K562 (cell line): ENCODE data around the gene ADD2. TPM values are rescaled to one million over a fixed set of nuclear protein-coding genes. Genes with fewer than 3 reads are reported as not detected.
A peak's percentile ranks its signal among the peaks of the same experiment; 100 is the strongest.

ENCODE experiments used
- ATAC-seq: fragments of 200-7000 bp; cut with Tn5 transposase; 3 replicates; pipeline ENCODE4 v1.9.1; 2020; ENCODE audit warnings: moderate library complexity
- BruUV-seq: library from RNA; stranded (reverse); fragments of 400-500 nt; replicated peaks from 2 replicates; lab custom pipeline; 2021; lab: Mats Ljungman, UMichigan
- CTCF ChIA-PET: fragments of 300-600 bp; formaldehyde crosslinking; extraction: SDS; loops from one replicate; lab custom pipeline; 2021; ENCODE audit warnings: low intra/inter-chr PET ratio; lab: Yijun Ruan, JAX
- POLR2A ChIA-PET: fragments of 300-600, 350-650 bp; sonication (Branson Sonifier 250); formaldehyde crosslinking; extraction: SDS; loops from one replicate; lab custom pipeline; 2021; ENCODE audit warnings: antibody characterized with exemption, inconsistent platforms; lab: Yijun Ruan, JAX
- DNase-seq, 4 experiments: peaks; one replicate each; pipeline versions ENCODE4 v3.0.0 to v3.0.0-alpha.2; 2011 to 2018; ENCODE audit warnings: low spot score in 3 of 4, mixed read lengths in 3 of 4; ENCODE audit errors: extremely low read depth in 1 of 4
- FAIRE-seq: peaks from 2 replicates; lab custom pipeline; 2011; peaks lifted over from hg19 to GRCh38; lab: Jason Lieb, UNC
- H2AFZ ChIP-seq: 2 replicates; pipeline ENCODE4 v1.6.0; 2011; ENCODE audit warnings: low read depth, low read length, control low read depth, inconsistent platforms
- H3K27ac ChIP-seq: fragments of 200-600 bp; 3 replicates; pipeline ENCODE4 v1.8.0; 2011; ENCODE audit warnings: low read depth, mild to moderate bottlenecking, control low read depth, inconsistent platforms, low read length, moderate library complexity, mixed read lengths; ENCODE audit errors: extremely low read depth
- H3K27me3 ChIP-seq, 2 experiments: fragments of 300-600 bp in 1 of 2; 2 replicates in 1 of 2; 3 replicates in 1 of 2; pipeline versions ENCODE4 v1.6.0 to v1.8.0; 2011; ENCODE audit warnings: inconsistent platforms in 2 of 2, low read length in 2 of 2, mild to moderate bottlenecking in 1 of 2, mixed read lengths in 1 of 2, moderate library complexity in 1 of 2; ENCODE audit not compliant: control insufficient read depth in 2 of 2, insufficient read depth in 2 of 2
- H3K36me3 ChIP-seq: fragments of 300-600 bp; 3 replicates; pipeline ENCODE4 v1.8.0; 2011; ENCODE audit warnings: mild to moderate bottlenecking, low read length, inconsistent platforms; ENCODE audit not compliant: control insufficient read depth, insufficient read depth
- H3K4me1 ChIP-seq, 2 experiments: fragments of 200-600 bp in 1 of 2; replicated peaks in 1 of 2; 2 replicates in 1 of 2; 3 replicates in 1 of 2; pipeline versions ENCODE4 v1.5.1 to v1.8.0; 2011; ENCODE audit warnings: inconsistent platforms in 2 of 2, low read length in 2 of 2, mild to moderate bottlenecking in 1 of 2, mixed read lengths in 1 of 2, moderate library complexity in 1 of 2; ENCODE audit not compliant: control insufficient read depth in 2 of 2, insufficient read depth in 2 of 2
- H3K4me2 ChIP-seq: 2 replicates; pipeline ENCODE4 v1.6.1; 2011; ENCODE audit warnings: low read length, control low read depth, inconsistent platforms, mixed read lengths; ENCODE audit not compliant: insufficient read depth
- H3K4me3 ChIP-seq: fragments of 200-600 bp; sonication (generic), shearing (Covaris generic); 2 replicates; pipeline ENCODE4 v1.5.1; 2016; ENCODE audit warnings: control low read depth, inconsistent platforms
- H3K79me2 ChIP-seq: fragments of 200-600 bp; 3 replicates; pipeline ENCODE4 v1.8.0; 2011; ENCODE audit warnings: low read length, inconsistent platforms; ENCODE audit not compliant: control insufficient read depth, insufficient read depth
- H3K9ac ChIP-seq, 2 experiments: 2 replicates each; pipeline versions ENCODE4 v1.6.0 to v1.6.1; 2011; ENCODE audit warnings: low read depth in 2 of 2, low read length in 2 of 2, control low read depth in 1 of 2, inconsistent platforms in 1 of 2, mild to moderate bottlenecking in 1 of 2, mixed read lengths in 1 of 2; ENCODE audit not compliant: insufficient read depth in 1 of 2
- H3K9me1 ChIP-seq: one replicate; pipeline ENCODE4 v1.6.0; 2011; ENCODE audit warnings: inconsistent platforms, mild to moderate bottlenecking, low read length, moderate library complexity; ENCODE audit not compliant: control insufficient read depth, insufficient read depth
- H3K9me3 ChIP-seq: replicated peaks from 2 replicates; pipeline ENCODE4 v1.5.1; 2011; ENCODE audit warnings: low read depth, low read length, inconsistent platforms; ENCODE audit not compliant: control insufficient read depth, insufficient read depth
- H4K20me1 ChIP-seq: replicated peaks from 2 replicates; pipeline ENCODE4 v1.6.1; 2011; ENCODE audit warnings: low read length, inconsistent platforms, mixed read lengths; ENCODE audit not compliant: control insufficient read depth, insufficient read depth
- ARID3A ChIP-seq: IDR thresholded peaks from 2 replicates; pipeline ENCODE4 v1.6.1; 2012; ENCODE audit warnings: low read depth, low read length, improper control_type of control experiment, borderline replicate concordance
- CBX3 ChIP-seq, 2 experiments: IDR thresholded peaks; 1 replicate in 1 of 2; 2 replicates in 1 of 2; pipeline ENCODE4 v1.6.1; 2012; ENCODE audit warnings: inconsistent platforms in 2 of 2, low read length in 2 of 2, borderline replicate concordance in 1 of 2, control low read depth in 1 of 2
- CBX5 ChIP-seq: IDR thresholded peaks from 2 replicates; pipeline ENCODE4 v1.6.1; 2014; ENCODE audit warnings: low read depth, borderline replicate concordance
- GTF2A2 ChIP-seq: IDR thresholded peaks from 2 replicates; pipeline ENCODE4 v1.6.1; 2016; ENCODE audit warnings: mild to moderate bottlenecking, missing genetic modification characterization, missing compliant biosample characterization
- MLLT1 ChIP-seq, 2 experiments: fragments of 450-650 bp; IDR thresholded peaks; 2 replicates each; pipeline ENCODE4 v1.6.1; 2016
- PTRF ChIP-seq: fragments of 450-650 bp; IDR thresholded peaks from 2 replicates; pipeline ENCODE4 v1.6.1; 2016; ENCODE audit warnings: mild to moderate bottlenecking, missing genetic modification characterization, missing compliant biosample characterization
- RBM25 ChIP-seq: fragments of 200-400 bp; formaldehyde crosslinking; IDR thresholded peaks from 2 replicates; pipeline ENCODE4 v1.6.1; 2018; ENCODE audit warnings: low read length, low read depth, moderate library complexity; ENCODE audit not compliant: severe bottlenecking
- SRSF1 ChIP-seq: fragments of 200-400 bp; formaldehyde crosslinking; IDR thresholded peaks from 2 replicates; pipeline ENCODE4 v1.6.1; 2017; ENCODE audit warnings: mild to moderate bottlenecking, low read depth, low read length, moderate library complexity
- TRIM24 ChIP-seq, 2 experiments: fragments of 450-650 bp; IDR thresholded peaks; 2 replicates each; pipeline ENCODE4 v1.6.1; 2016
- TRIM28 ChIP-seq: fragments of 450-650 bp; IDR thresholded peaks from 2 replicates; pipeline ENCODE4 v1.6.1; 2017
- ZEB2 ChIP-seq: fragments of 450-650 bp; IDR thresholded peaks from 2 replicates; pipeline ENCODE4 v1.6.1; 2016
- ZFP30 ChIP-seq: fragments of 250-450 bp; sonication (Bioruptor Pico); IDR thresholded peaks from 2 replicates; pipeline ENCODE4 v1.8.0; 2022; ENCODE audit warnings: moderate library complexity, mild to moderate bottlenecking, inconsistent platforms, borderline replicate concordance
- ZNF280A ChIP-seq: fragments of 450-650 bp; IDR thresholded peaks from 2 replicates; pipeline ENCODE4 v1.6.1; 2018; ENCODE audit warnings: mild to moderate bottlenecking, low read depth; ENCODE audit not compliant: partially characterized antibody
- WGBS: fragments of 100-300 bp; shearing (Covaris generic); methylation state at CpG from one replicate; pipeline ENCODE4 v1.1.6; 2016; ENCODE audit warnings: low coverage, mixed read lengths; ENCODE audit not compliant: insufficient coverage; ENCODE audit errors: missing lambda C conversion rate; 5-methylcytosine and 5-hydroxymethylcytosine counted together
- in situ Hi-C: fragments of 300-500 bp; cut with MboI; formaldehyde crosslinking; loops from 4 replicates; pipeline ENCODE4 v1.15.0; 2018; ENCODE audit warnings: inconsistent platforms, mixed read lengths
- intact Hi-C: fragments of 100-400 bp; cut with micrococcal nuclease; formaldehyde crosslinking; loops from 2 replicates; pipeline ENCODE4 v1.14.2; 2022
- polyA plus RNA-seq, 8 experiments: library from polyadenylated mRNA; depleted of rRNA in 4 of 8; stranded (reverse) in 5 of 8; unstranded in 3 of 8; fragments of >200 nt; fragmentation: Nextera tagmentation in 2 of 8; fragmentation: Illumina TruSeq in 1 of 8; extraction: Ambion mirVana in 2 of 8; extraction: Trizol in 1 of 8; gene quantifications; 2 replicates each; pipeline versions ENCODE4 v1.2.1 to v1.2.3, GENCODE V29; 2011 to 2014; ENCODE audit warnings: inconsistent platforms in 1 of 8, missing spikeins in 1 of 8
- total RNA-seq, 7 experiments: library from RNA; depleted of rRNA in 6 of 7; stranded (reverse); fragments of >200 nt in 6 of 7; fragmentation: Illumina TruSeq in 2 of 7; extraction: Trizol in 2 of 7; gene quantifications; 2 replicates each; pipeline versions ENCODE4 v1.2.1 to v1.2.3, GENCODE V29; 2011 to 2021; ENCODE audit warnings: low replicate concordance in 1 of 7

The ADD2 gene
- total and polyA plus RNA-seq, 9 of the 15 experiments (the other 6 are each of a cell fraction or from before 2014, with no cell fraction given), result 3.5 to 63.0 (median 36.2) TPM

GRCh38 chr2:70651727-70652126, 116.3 kb downstream of the ADD2 start:
- intact Hi-C loops, result no loop called here
- H3K9ac ChIP-seq, result no peak overlapping the region
- in situ Hi-C loops, result no loop called here
- H3K4me2 ChIP-seq, result no peak overlapping the region
- FAIRE-seq (no peak), ATAC-seq (no peak), DNase-seq (no peak)
- H3K27me3 ChIP-seq, result no peaks in the 10 kb centered on the region; a peak in 1 of 5 replicates
- H3K9me3 ChIP-seq, result no peaks in the 10 kb centered on the region; the same call in 1 of the 2 replicates
- 3% methylated on average over 2 of the region's 2 CpGs for WGBS
- no peak overlapping the region for H3K27ac ChIP-seq
- no peaks in the 10 kb centered on the region for H4K20me1 ChIP-seq
- no peaks in the 10 kb centered on the region for H3K36me3 ChIP-seq
- no peak overlapping the region for H2AFZ ChIP-seq
- H3K4me1 ChIP-seq, result no peaks in the 10 kb centered on the region
- CTCF ChIA-PET, result interaction anchor here (0.7 to 1.0 kb wide), 2 partner anchors 319 to 1346 kb away, joined by 3 read pairs; no protein-coding TSS in a partner anchor
- POLR2A ChIA-PET, result no interaction called here
- TF ChIP-seq ZFP30, result peak; percentile 99
- TF ChIP-seq PTRF (tag), result no peak
- peak in 1 of 2 experiments; percentile 90; a peak in 2 of 3 replicates for TF ChIP-seq CBX3 (IDR thresholded peaks at IDR 0.05; ENCODE audit: borderline replicate concordance in 1 of 2, low read length in 2 of 2)
- TF ChIP-seq MLLT1 (IDR thresholded peaks at IDR 0.05), result no peak
- no peak for TF ChIP-seq SRSF1
- 0 out of 4 replicates have a peak, but pooled peaks of 1 of the 2 experiments have one; percentile 39 for TF ChIP-seq TRIM24 (IDR thresholded peaks at IDR 0.05)
- TF ChIP-seq ZEB2, result peak; percentile 61; the same call in 1 of the 2 replicates
- 0 out of 2 replicates have a peak, but pooled peaks have one; percentile 59 for TF ChIP-seq TRIM28
- 0 out of 2 replicates have a peak, but pooled peaks have one; percentile 50 for TF ChIP-seq CBX5
- no peak for TF ChIP-seq ARID3A
- TF ChIP-seq GTF2A2 (tag), result no peak
- peak; percentile 87 for TF ChIP-seq ZNF280A
- TF ChIP-seq RBM25, result peak; percentile 57
- BruUV-seq, result no TSS peak
- no peaks in the 10 kb centered on the region for H3K9me1 ChIP-seq
- H3K4me3 ChIP-seq, result no peak overlapping the region
- H3K79me2 ChIP-seq, result no peaks in the 10 kb centered on the region
